Right hindlimb (tissue), 1 donor: Measurements from ENCODE around the gene MED25.
A peak's percentile ranks its signal among the peaks of the same experiment; 100 is the strongest.

Experiments
- DNase-seq: peaks from one replicate; pipeline ENCODE4 v3.0.0-alpha.2; 2018

Gene MED25

DNA sequence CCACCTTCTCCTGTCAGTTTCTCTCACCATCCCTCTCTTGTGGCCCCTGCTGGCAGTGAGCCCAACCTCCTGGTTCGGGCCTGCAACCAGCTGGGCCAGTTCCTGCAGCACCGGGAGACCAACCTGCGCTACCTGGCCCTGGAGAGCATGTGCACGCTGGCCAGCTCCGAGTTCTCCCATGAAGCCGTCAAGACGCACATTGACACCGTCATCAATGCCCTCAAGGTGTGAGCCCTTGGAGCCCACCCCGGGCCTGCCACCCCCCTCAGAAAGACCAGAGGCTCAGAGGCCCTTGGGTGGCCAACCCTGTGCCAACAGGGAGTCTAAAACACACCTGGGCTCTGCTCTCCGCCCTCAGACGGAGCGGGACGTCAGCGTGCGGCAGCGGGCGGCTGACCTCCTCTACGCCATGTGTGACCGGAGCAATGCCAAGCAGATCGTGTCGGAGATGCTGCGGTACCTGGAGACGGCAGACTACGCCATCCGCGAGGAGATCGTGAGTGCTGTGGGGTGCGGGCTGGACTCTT is 18.8 kb upstream of the MED25 start:
- DNase-seq, result no peak

DNA sequence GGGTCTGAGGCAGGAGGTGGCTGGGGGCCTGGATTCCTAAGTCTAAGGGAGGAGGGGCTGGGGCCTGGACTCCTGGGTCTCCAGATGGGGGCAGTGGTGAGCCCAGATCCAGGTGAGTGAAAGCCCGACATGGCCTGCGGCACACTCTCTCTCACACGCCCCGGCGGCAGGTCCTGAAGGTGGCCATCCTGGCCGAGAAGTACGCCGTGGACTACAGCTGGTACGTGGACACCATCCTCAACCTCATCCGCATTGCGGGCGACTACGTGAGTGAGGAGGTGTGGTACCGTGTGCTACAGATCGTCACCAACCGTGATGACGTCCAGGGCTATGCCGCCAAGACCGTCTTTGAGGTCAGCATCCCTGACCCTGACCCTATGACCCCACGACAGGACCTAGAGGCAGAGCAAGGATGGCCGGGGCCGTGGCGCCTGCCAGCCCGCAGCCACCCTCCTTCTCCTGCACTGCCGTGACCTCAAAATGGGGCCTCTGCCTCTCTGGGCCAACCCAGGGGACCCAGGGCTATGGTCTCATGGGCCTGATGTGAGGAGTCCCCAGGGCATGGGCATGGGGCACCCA is 18.2 kb upstream of the MED25 start:
- DNase-seq, result no peak

DNA sequence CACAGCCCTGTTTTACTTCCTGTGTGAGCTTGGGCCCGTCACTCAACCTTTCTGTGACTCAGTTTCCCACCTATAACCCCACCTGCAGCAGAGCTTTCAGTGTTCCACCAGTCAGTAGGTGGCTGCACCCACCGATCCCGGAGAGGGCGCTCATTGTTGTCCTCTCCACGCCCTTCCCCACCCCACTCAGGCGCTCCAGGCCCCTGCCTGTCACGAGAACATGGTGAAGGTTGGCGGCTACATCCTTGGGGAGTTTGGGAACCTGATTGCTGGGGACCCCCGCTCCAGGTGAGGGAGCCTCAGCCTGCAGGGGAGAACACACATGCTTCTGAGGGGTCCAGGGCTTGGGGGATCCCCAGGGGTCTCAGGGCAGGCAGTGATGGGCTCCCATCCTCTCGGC is 17.3 kb upstream of the MED25 start:
- no peak for DNase-seq

DNA sequence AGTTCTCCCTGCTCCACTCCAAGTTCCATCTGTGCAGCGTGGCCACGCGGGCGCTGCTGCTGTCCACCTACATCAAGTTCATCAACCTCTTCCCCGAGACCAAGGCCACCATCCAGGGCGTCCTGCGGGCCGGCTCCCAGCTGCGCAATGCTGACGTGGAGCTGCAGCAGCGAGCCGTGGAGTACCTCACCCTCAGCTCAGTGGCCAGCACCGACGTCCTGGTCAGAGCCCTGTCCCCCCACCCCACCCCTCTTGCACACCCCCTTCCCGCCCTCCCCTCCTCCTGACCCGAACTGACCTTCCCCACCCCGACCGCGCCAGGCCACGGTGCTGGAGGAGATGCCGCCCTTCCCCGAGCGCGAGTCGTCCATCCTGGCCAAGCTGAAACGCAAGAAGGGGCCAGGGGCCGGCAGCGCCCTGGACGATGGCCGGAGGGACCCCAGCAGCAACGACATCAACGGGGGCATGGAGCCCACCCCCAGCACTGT is 16.6 kb upstream of the MED25 start:
- no peak for DNase-seq

DNA sequence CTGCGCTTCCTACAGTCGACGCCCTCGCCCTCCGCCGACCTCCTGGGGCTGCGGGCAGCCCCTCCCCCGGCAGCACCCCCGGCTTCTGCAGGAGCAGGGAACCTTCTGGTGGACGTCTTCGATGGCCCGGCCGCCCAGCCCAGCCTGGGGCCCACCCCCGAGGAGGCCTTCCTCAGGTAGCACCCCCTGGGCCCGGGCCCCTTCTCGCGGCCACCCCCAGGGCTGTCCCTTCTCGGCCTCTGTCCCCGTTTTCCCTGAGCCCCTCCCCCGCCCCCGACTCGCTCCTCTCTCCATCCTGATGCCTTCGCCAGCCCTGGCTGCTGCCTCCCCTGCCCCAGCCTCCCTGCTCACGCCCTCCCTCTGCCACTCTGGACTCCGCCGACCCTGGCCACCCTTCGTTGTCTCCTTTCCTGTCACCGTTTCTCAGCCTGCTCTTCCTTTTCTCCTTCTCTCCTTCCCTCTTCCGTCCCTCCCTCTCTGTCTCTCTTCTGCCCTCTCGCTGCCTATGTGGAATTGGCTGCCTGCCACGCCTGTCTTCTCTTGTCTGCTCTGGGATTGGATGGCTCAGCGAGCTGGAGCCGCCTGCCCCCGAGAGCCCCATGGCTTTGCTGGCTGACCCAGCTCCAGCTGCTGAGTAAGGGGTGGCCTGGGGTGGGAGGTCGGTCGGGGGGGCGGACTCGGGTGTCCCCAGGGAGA is 16.0 kb upstream of the MED25 start:
- peak; percentile 94 for DNase-seq

DNA sequence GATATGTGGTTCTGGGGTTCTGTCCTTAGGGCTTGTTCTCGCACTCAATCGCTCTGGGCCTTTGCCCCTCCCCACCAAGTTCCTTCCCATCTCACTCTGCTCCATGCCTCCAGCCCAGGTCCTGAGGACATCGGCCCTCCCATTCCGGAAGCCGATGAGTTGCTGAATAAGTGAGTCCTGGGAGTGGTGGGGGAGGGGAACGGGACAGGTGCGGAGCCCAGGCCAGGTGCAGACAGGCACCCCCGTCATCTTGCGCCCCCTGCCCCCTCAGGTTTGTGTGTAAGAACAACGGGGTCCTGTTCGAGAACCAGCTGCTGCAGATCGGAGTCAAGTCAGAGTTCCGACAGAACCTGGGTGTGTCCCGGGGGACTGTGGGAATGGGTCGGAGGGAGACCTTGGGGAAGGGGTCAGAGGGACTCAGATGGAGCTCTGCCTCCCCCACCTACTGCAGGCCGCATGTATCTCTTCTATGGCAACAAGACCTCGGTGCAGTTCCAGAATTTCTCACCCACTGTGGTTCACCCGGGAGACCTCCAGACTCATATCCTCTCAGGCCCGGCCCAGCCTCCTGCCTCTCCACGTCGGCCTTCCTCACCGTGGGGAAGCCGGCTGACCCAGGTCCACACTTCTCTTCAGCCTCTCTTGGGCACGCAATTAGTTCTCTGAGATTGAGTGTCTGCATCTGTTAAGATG is 15.1 kb upstream of the MED25 start:
- no peak for DNase-seq

DNA sequence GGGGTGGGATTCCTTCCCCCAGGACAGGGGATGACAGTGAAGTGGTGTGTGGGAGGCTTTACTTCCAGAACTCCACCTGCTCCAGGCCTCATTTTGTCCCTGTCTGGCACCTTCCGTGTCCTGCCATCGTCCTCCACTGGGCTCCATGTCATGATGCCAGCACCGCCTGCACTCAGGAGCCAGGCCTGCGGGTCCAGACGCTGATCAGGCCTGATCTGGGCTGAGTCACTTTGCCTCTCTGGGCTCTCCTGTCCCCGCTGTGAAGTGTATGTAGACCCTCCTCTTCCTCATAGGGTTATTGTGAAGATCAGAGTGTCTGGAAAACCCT is 14.6 kb upstream of the MED25 start:
- no peak for DNase-seq

DNA sequence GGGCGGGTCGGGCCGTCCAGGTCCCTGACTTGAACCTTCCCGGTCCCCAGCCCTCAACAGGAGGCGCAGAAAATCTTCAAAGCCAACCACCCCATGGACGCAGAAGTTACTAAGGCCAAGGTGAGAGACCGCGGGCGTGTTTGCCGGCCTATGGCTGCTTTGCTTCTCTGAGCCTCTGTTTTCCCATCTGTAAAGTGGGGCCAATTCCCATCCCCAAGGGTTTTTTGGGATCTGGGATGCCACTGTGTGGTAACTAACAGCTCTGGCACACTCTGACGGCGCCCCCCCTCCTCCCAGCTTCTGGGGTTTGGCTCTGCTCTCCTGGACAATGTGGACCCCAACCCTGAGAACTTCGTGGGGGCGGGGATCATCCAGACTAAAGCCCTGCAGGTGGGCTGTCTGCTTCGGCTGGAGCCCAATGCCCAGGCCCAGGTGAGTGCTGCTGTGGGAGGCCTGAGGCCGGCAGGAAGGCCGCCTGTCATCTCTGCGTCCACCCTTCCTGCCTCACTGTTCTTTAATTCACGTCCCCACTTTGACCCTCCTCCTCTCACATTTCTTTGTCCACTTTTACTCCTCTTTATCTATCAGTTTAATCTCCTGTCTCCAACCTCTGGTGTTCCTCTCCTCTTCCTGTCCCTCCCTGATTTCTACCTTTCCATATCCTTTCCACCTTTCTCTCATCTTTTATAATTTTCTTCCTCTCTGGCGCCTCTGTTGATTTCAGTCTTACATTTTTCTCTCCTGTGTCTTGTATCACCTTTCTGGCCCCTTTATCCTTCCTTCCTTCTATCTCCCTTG is 12.1 kb upstream of the MED25 start:
- no peak for DNase-seq

DNA sequence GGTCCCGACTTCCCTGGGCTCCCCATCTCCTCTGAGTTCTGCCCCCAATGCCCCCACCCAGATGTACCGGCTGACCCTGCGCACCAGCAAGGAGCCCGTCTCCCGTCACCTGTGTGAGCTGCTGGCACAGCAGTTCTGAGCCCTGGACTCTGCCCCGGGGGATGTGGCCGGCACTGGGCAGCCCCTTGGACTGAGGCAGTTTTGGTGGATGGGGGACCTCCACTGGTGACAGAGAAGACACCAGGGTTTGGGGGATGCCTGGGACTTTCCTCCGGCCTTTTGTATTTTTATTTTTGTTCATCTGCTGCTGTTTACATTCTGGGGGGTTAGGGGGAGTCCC is 11.5 kb upstream of the MED25 start:
- DNase-seq, result no peak

DNA sequence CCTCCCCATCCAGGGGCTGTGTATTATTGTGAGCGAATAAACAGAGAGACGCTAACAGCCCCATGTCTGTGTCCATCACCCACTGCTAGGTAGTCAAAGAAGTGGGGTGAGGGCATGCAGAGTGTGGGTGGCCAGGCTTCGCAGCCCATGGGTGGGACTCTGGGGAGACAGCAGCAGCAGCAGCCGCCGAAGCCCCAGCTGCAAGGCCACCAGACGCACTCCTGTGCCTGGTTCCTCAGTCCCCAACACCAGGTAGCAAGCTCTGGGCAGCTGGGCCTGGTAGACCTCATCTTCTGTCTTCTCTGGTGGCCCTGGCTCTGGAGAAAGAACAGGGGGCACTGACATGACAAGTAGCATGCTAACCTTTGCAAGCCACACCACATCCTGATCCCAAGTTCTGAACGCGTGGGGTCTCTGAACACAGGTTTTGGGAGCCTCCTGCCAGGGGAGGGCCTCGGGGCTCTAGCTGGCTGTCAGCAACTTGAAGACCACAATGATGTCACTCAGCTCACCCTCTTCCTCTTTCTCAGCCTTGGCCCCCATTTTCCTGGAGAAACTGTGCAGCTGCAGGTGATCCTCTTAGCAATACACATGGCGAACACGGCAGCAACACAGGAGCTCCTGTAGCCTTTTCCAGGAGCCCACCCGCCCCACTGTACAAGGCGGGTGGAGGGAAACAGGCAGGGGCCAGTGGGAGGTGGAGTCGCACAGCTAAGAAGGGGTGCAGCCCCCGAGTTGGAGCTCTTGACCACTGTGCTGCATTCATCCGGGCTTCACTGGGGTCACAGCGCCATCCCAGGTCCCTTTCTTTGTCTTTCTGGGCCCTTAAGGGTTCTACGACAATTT is 10.8 kb upstream of the MED25 start:
- no peak for DNase-seq

DNA sequence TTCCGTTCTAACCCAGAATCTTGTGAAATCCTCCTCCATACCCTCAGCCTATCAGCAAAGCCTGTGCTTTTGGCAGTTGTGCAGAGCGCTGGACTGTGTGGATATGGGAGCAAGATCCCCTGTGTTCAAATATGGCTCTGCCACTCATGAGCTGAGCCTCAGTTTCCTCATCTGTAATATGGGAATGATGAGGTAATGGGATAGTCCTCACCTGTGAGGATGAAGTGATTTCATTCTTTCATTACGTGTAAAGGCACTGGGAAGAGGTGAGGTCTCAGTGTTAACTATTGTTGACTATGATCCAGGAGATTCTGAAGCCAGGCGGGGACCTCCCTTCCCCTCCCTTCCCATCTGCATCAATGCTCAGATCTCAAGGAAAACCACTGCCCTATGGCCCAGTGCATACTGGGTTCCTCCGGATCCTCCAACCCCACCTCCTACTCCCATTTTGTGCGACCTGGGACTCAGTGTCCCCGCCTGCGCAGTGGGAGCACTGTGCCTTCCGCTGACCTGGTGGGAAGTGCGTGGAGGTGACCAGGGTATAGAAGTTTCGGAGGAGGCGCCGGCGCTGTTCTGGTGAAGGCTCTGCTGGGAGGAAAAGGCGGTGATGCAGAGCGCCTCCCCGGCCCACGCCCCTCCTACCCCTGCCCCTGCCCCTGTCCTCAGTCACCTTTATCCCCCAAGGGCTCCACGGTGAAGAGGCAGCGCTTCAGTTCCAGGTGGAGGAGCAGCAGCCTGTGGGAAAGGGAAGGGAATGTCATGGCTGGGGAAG is 10.0 kb upstream of the MED25 start:
- no peak for DNase-seq

DNA sequence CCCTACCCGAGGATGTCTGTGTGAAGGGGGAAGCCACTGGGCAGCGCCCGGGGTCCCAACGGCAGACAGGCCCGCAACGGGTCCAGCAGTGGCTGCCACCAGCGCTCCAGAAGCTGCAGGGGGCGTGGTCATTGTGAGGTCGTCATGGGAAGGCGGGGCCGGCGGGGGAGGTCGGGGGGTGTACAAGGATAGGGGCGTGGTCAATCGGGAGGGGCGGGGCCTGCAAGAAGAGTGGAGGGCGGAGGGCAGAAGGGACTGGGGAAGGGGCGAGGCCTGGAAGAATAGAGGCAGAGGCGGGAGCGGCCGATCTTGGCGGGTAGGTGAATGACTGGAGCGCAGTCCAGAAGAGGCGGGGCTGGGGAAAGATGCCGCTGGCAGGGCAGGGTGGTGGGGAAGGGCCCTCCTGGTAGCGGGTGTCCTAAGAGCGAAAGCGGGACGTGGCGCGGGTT is 9.4 kb upstream of the MED25 start:
- peak; percentile 93 for DNase-seq

DNA sequence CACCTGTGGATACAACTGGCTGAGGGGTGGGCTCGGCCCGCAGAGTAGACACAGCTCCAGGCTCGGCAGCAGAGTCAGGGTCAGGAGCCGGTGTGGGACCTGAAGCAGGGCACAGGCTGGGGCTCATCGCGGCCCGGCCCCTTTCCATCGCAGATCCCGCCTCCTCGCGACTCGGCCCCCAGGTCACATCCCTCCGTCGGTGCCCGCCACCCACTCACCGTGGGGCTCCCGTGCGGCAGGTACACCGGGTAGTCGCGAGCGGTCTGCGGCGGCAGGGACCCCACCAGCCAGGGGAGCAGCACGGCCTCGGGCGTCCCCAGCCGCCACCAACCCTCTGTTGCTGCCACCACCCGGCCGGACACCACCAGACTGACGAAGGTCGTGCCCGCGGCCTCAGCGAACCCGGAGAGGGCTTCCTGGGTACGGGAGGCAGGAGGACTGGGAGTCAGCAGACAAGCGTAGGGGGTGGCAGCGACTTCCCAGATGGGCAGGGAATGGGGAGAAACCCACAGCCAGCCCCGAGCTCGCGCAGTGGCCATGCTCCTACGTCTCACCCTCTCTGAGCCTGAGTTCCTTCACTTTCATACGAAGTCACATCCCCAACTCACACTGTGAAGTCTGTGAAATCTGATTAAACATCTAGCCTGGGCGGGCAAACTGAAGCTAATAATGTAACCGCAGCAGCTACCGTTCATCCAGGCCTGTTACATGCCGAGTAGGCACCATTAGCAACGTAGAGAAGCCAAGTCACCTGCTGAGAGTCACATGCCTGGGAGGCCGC is 8.7 kb upstream of the MED25 start:
- DNase-seq, result no peak

DNA sequence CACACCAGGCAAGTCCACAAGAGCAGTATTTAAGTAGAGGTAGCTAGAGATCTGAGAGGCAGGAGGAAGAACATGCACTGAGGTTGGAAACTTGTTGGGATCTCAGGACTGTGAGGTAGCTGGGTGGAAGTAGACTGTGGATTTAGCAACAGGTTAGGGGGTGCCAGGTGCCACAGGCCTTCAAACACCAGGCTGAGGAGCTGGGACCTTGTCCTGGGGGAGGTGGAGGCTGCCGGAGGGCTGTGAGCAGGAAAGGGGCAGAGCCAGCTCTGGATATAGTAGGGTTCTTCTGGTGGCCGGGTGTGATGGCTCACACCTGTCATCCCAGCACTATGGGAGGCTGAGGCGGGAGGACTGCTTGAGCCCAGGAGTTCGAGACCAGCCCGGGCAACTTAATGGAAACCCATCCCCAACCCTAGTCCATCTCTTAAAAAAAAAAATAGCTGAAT is 8.1 kb upstream of the MED25 start:
- DNase-seq, result no peak

DNA sequence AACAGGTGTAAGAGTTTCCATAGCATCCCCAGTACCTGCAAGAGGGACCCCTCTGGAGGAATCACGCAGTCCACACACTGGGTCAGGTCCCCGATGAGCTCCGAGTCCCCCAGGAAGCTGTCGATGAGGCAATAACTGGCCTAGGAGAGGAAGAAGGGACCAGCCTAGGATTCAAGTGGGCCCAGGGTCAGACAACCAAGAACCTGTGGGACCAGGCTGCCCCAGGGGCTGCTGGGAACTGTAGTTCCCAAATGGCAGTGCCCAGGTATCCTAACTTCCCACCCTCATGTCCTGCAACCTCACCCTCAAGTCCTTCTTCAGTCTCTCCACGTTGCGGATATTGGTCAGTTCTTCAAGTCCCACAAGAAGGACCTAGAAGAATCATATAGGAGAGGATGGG is 6.8 kb upstream of the MED25 start:
- DNase-seq, result no peak

DNA sequence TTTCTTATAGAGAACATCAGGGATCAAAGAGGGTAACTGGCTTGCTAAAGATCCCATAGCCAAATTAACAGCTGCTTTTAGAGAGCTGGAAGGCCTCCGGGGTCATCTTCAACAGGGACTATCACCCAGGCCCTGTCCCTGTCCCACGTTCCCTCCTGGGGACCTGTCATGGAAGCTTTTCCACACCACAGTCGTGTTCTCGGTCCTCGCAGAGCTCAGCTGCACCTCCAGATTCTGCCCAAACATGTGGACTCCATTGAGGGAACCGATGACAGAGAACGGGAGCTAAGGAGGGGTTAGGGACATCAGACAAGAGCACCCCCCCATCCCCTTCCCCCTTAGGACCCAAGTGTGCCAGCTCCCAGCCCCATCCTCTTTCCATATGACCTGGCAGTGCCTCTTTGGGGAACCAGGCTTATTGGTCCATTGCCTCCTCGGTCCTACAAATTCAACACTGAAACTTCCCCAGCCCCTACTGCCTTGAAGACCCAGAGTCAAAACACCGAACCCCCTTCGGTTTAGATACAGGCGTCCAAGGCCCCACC is 5.6 kb upstream of the MED25 start:
- no peak for DNase-seq

DNA sequence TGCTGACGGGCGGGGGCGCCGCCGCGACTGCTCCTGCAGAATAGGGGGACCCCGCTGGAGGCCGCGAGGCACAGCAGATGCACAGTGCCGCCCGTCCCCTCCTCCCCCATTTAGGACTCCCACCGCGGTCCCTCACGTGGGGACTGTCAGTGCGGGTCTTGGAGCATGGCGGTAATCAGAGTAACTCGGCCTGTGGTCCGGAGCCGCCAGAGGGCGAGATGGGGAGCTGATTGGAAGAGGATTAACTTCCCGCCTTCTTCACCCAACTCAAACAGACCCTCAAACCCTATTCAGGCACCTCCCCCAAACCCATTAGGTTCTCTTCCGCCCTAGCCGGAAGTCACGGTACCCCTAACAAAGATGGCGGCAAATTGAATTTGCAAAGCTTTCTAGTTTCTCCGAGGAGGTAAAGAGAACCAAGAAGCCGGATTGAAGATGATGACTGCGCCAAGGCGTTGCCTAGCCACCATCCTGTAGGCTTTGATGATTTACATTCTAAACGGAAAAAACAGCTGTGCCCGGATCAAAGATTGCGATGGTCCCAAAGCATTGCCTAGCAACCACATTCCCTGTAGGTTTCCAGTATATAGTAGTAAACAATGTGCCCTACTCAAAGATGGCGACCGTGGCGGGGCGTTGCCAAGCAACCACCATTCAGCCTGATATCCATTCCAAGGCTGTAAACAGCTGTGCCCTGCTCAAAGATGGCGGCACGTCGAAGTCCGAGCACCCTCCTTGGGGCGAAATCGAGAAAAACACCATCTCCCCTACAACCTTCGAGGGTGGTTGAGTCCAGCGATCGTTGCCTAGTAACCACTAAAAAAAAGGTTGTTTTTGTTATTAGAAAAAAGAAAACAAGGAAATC is 4.9 kb upstream of the MED25 start, which contains the start of gene FUZ:
TSS of gene FUZ (minus strand) at position 296 of the 865 bp plus-strand sequence. CDS start at position 110, 186 bp downstream.
- peak; percentile 98 for DNase-seq

DNA sequence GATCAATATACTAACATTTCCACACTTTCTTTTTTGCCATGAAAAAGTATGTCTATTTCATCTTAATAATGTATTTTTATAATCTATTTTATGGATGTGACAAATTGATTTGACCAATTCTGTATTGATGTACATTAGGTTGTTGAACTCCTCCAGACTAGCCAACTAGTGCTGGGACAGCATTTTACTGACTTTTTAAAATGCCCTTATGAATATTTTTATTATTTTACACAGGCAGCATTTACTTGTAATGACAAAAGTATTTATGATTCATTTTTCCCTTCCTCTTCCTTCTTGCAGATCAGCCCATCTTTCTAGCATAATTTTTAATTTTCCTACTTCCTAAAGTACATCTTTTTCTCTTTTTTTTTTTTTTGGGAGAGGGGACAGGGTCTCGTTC is 4.1 kb upstream of the MED25 start:
- DNase-seq, result no peak

DNA sequence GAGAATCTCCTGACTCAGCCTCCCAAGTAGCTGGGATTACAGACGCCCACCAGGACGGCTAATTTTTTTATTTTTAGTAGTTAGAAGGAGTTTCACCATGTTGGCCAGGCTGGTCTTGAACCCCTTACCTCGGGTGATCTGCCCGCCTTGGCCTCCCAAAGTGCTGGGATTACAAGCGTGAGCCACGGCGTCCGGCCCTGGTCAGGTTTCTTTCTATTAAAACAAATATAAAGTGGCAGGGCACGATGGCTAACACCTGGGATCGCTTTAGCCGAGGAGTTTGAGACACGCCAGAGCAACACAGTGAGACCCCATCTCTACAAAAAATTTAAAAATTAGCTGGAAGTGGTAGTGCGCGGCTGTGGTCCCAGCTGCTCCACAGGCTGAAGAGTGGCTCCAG is 1.5 kb upstream of the MED25 start:
- no peak for DNase-seq
